GM23248 (cell line): Measurements from ENCODE around the gene DTX2. TPM values are rescaled to one million over a fixed set of nuclear protein-coding genes. Genes with fewer than 3 reads are reported as not detected.
"Not testable (repeated sequence)": the region's sequence is repeated elsewhere in the genome, so short reads cannot be mapped to it uniquely, and the experiment has no call there.

ENCODE experiments used
- DNase-seq: peaks from one replicate; pipeline ENCODE4 v3.0.0-alpha.2; 2015
- H2AFZ ChIP-seq: fragments of 200-600 bp; sonication (generic); 2 replicates; pipeline ENCODE4 v1.6.1; 2016; ENCODE audit warnings: antibody characterized with exemption
- H3F3A ChIP-seq: fragments of 200-600 bp; sonication (generic); 2 replicates; pipeline ENCODE4 v1.6.1; 2016; ENCODE audit warnings: mild to moderate bottlenecking, antibody characterized with exemption, mixed run types; ENCODE audit not compliant: insufficient read depth
- H3K27ac ChIP-seq: fragments of 200-600 bp; sonication (generic); 2 replicates; pipeline ENCODE4 v1.5.1; 2016; ENCODE audit warnings: mild to moderate bottlenecking
- H3K27me3 ChIP-seq: fragments of 200-600 bp; sonication (generic); replicated peaks from 2 replicates; pipeline ENCODE4 v1.6.1; 2016; ENCODE audit warnings: mild to moderate bottlenecking; ENCODE audit not compliant: insufficient read depth
- H3K36me3 ChIP-seq: fragments of 200-600 bp; sonication (generic); 2 replicates; pipeline ENCODE4 v1.6.1; 2016; ENCODE audit warnings: low read depth, mild to moderate bottlenecking
- H3K4me1 ChIP-seq: fragments of 200-600 bp; sonication (generic); 2 replicates; pipeline ENCODE4 v1.6.1; 2016; ENCODE audit warnings: mild to moderate bottlenecking; ENCODE audit not compliant: insufficient read depth
- H3K4me2 ChIP-seq: fragments of 200-600 bp; sonication (generic); one replicate; pipeline ENCODE4 v1.6.1; 2016; ENCODE audit warnings: mild to moderate bottlenecking; ENCODE audit not compliant: unreplicated experiment
- H3K4me3 ChIP-seq: fragments of 200-600 bp; sonication (generic); 2 replicates; pipeline ENCODE4 v1.5.1; 2016; ENCODE audit warnings: mild to moderate bottlenecking
- H3K79me2 ChIP-seq: fragments of 200-600 bp; sonication (generic); 2 replicates; pipeline ENCODE4 v1.6.1; 2016; ENCODE audit warnings: mild to moderate bottlenecking; ENCODE audit not compliant: insufficient read depth
- H3K9ac ChIP-seq: fragments of 200-600 bp; sonication (generic); 2 replicates; pipeline ENCODE4 v1.6.1; 2016; ENCODE audit warnings: mild to moderate bottlenecking
- H3K9me2 ChIP-seq: fragments of 200-600 bp; sonication (generic); 2 replicates; pipeline ENCODE4 v1.6.1; 2016; ENCODE audit warnings: mixed run types, mild to moderate bottlenecking, moderate library complexity; ENCODE audit not compliant: insufficient read depth
- H3K9me3 ChIP-seq: fragments of 200-600 bp; sonication (generic); one replicate; pipeline ENCODE4 v1.6.1; 2017; ENCODE audit warnings: low read depth
- H4K20me1 ChIP-seq: fragments of 200-600 bp; sonication (generic); 2 replicates; pipeline ENCODE4 v1.6.0; 2016; ENCODE audit not compliant: insufficient read depth
- EZH2 ChIP-seq: fragments of 200-600 bp; sonication (generic); IDR thresholded peaks from 2 replicates; pipeline ENCODE4 v1.6.1; 2018; ENCODE audit warnings: antibody characterized with exemption, mild to moderate bottlenecking; ENCODE audit not compliant: insufficient read depth, poor library complexity, severe bottlenecking
- EZH2phosphoT487 ChIP-seq: fragments of 200-600 bp; sonication (generic); IDR thresholded peaks from 2 replicates; pipeline ENCODE4 v1.6.1; 2018; ENCODE audit warnings: antibody characterized with exemption, moderate library complexity, mild to moderate bottlenecking, low read depth; ENCODE audit not compliant: insufficient read depth
- WGBS, 2 experiments: methylation state at CpG; one replicate each; pipeline ENCODE4 v1.1.6; 2015 to 2017; ENCODE audit warnings: low lambda C conversion rate in 2 of 2, low coverage in 1 of 2; ENCODE audit errors: missing lambda C conversion rate in 2 of 2; 5-methylcytosine and 5-hydroxymethylcytosine counted together
- in situ Hi-C: fragments of 300-500 bp; cut with MboI; formaldehyde crosslinking; loops from 2 replicates; pipeline ENCODE4 v1.15.0; 2020
- polyA plus RNA-seq: library from polyadenylated mRNA; unstranded; fragments of >200 nt; fragmentation: Nextera tagmentation; extraction: Ambion mirVana; gene quantifications from 2 replicates; pipeline ENCODE4 v1.2.1, GENCODE V29; 2016
- total RNA-seq: library from RNA; depleted of rRNA; stranded (reverse); fragments of >200 nt; shearing (Covaris generic); gene quantifications from 2 replicates; pipeline ENCODE4 v1.2.3, GENCODE V29; 2014; rRNA removed

DTX2 gene
- total RNA-seq, result 3.8 and 4.3 TPM in 2 replicates
- polyA plus RNA-seq, result 9.4 and 9.7 TPM in 2 replicates

DNA sequence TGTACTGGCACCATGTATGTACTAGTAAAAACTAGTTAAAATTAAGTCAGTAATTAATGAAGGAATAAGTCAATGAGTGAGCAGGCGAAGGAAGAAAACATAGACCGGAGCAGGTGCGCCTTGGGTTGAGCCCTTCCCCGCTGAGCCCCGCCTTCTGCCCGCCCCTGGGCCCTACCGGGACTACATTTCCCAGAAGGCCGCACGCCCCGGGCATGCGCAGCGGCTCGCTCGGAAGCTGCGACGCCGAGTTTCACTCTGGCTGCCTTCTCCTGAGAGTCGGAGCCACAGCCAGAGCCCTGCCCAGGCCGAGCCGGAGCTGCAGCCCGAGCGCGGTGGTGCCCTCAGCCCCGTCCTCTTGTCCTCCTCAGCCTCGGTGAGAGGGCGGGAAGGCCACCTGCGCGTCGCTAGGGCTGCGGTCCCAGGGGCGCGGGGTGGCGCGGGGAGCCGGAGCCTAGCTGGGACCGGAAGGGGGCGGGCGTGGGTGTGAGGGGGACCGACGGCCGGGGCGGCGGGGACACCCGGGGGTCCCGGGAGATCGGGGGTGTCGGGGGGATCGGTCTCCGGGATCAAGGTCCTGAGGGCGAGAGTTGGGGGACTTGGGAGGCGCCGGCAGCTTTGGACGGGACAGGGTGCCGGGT is at the start of gene DTX2:
DTX2 (plus strand) TSS at position 246 of the 638 bp plus-strand sequence. CDS start 18,801 bp downstream, outside the sequence.
- H3K27me3 ChIP-seq, H3K79me2 ChIP-seq, H3F3A ChIP-seq, H4K20me1 ChIP-seq, H3K36me3 ChIP-seq, in situ Hi-C loops, H3K9me2 ChIP-seq, DNase-seq, H3K4me2 ChIP-seq, H2AFZ ChIP-seq, H3K27ac ChIP-seq, H3K9me3 ChIP-seq, H3K4me1 ChIP-seq: not testable (repeated sequence)
- peak within 1 kb of the TSS; percentile 53; the same call in 1 of the 2 replicates for H3K9ac ChIP-seq
- WGBS, 2 experiments, result 0 to 2% methylated on average over 17 of the region's 54 CpGs
- H3K4me3 ChIP-seq, result peak within 1 kb of the TSS; percentile 70

DNA sequence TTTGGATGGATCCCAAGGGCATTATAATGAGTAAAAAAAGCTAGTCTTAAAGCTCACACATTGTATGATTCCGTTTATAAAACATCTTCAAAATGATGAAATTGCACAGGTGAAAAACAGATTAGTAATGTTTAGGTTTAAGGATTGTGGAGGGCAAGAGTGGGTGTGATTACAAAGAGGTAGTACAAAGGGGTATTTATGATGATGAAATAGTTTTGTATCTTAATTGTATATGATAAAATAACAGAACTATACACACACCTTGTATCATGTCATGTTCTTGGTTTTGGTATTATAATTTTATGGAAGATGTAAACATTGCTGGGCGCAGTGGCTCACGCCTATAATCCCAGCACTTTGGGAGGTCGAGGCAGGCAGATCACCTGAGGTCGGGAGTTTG is 49.3 kb upstream of the DTX2 start:
- 72 to 73% methylated on average over 5 of the region's 5 CpGs for WGBS, 2 experiments
- H4K20me1 ChIP-seq, result no peaks in the 10 kb centered on the region
- H3K27me3 ChIP-seq, result no peaks in the 10 kb centered on the region
- no peaks in the 10 kb centered on the region for H3K79me2 ChIP-seq
- no peak for DNase-seq
- H3K9me2 ChIP-seq, result no peaks in the 10 kb centered on the region
- no peaks in the 10 kb centered on the region for H3K4me1 ChIP-seq
- no peak overlapping the region for H3K9ac ChIP-seq
- no peak overlapping the region for H3K27ac ChIP-seq
- H3K4me3 ChIP-seq, result no peak overlapping the region
- H3F3A ChIP-seq, result no peaks in the 10 kb centered on the region
- H3K4me2 ChIP-seq, result no peak overlapping the region
- no peaks in the 10 kb centered on the region for H3K36me3 ChIP-seq
- in situ Hi-C loops, result no loop called here
- no peaks in the 10 kb centered on the region for H3K9me3 ChIP-seq
- TF ChIP-seq EZH2phosphoT487 (no peak), EZH2 (no peak)
- no peak overlapping the region for H2AFZ ChIP-seq

DNA sequence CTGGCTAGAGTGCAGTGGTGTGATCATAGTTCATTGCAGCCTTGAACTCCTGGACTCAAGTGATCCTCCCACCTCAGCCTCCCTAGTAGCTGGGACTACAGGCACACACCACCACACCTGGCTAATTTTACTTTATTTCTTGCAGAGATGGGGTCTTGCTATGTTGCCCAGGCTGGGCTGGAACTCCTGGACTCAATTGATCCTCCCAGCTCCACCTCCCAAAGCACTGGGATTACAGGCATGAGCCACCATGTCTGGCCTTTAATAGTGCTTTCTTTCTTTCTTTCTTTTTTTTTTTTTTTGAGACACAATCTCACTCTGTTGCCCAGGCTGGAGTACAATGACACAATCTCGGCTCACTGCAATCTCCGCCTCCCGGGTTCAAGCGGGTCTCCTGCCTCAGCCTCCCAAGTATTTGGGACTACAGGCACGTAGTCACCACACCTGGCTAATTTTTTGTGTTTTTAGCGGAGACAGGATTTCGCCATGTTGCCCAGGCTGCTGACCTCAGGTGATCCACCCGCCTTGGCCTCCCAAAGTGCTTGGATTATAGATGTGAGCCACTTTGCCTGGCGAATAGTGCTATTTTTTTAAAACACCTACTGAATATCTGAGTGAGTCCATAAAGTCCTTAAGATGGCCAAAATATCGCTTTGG is 43.7 kb upstream of the DTX2 start:
- H3K36me3 ChIP-seq, H3K27me3 ChIP-seq, in situ Hi-C loops, H3K9me2 ChIP-seq, H3K9ac ChIP-seq, H3K79me2 ChIP-seq, H3F3A ChIP-seq, H3K4me3 ChIP-seq, H2AFZ ChIP-seq, H3K4me2 ChIP-seq, H4K20me1 ChIP-seq, H3K27ac ChIP-seq, H3K9me3 ChIP-seq, DNase-seq: not testable (repeated sequence)
- H3K4me1 ChIP-seq, result peaks cover 11% of the 10 kb centered on the region
- WGBS, 2 experiments, result 86 to 89% methylated on average over 10 of the region's 10 CpGs

DNA sequence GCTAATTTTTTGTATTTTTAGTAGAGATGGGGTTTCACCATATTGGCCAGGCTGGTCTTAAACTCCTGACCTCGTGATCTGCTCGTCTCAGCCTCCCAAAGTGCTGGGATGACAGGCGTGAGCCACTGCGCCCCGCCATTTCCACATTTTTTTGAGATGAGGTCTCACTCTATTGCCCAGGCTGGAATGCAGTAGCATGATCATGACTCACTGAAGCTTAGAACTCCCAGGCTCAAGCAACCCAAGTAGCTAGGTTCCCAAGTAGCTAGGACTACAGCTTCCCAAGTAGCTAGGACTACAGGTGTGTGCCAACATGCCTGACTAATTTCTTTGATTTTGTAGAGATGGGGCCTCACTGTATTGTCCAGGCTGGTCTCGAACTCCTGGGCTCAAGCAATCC is 40.4 kb upstream of the DTX2 start:
- H3K36me3 ChIP-seq, H3K9me3 ChIP-seq, H3K4me3 ChIP-seq, H3F3A ChIP-seq, H3K9me2 ChIP-seq, H3K79me2 ChIP-seq, H4K20me1 ChIP-seq, in situ Hi-C loops, H3K27me3 ChIP-seq: not testable (repeated sequence)
- peaks cover 22% of the 10 kb centered on the region for H3K4me1 ChIP-seq
- H3K4me2 ChIP-seq, result peak overlapping the region; percentile 16
- peak; percentile 96 for DNase-seq
- peak overlapping the region; percentile 49; the same call in 1 of the 2 replicates for H2AFZ ChIP-seq
- WGBS, 2 experiments, result 7% methylated on average over 6 of the region's 6 CpGs
- peak overlapping the region; percentile 76 for H3K27ac ChIP-seq
- H3K9ac ChIP-seq, result peak overlapping the region; percentile 40
